Astrocyte of the cerebellum (primary cell): ENCODE measurements around the gene ZDHHC21.
A peak's percentile ranks its signal among the peaks of the same experiment; 100 is the strongest.

Experiments used
- DNase-seq: peaks from one replicate; pipeline ENCODE4 v3.0.0-alpha.2; 2011; ENCODE audit warnings: low read depth
- H3K4me3 ChIP-seq: 2 replicates; pipeline ENCODE4 v1.5.1; 2011; ENCODE audit warnings: mild to moderate bottlenecking, low read depth, low read length, moderate library complexity
- in situ Hi-C: cut with HindIII; loops from 2 replicates; pipeline ENCODE4 v1.10.0; 2017; ENCODE audit warnings: low sequenced_read_pairs
- TF ChIP-seq, protein P1 (sequence below): IDR thresholded peaks from 2 replicates; pipeline ENCODE4 v1.5.1; 2012; ENCODE audit warnings: low read length, low read depth, moderate library complexity, mild to moderate bottlenecking; ENCODE audit errors: missing control alignments

The ZDHHC21 gene

DNA sequence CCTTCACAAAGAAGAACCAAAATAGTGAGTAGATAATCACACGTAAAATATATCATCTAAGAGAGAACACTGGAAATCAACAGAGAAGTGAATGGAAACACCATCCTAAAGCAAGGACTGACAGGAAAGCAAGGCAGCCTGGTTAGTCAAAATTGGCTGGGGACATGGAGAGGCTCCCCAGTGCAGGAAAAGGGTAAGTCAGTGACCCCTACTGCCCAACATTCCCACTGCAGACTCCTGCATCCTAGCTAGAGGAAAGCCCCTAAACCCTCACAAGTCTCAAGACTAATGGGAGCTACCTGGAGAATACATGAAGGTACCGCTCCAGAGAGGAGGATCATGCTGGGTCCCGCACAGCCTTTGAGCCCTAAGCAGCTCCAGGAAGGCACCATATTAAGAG, 60.1 kb downstream of the ZDHHC21 start:
- in situ Hi-C loops, result loop anchor here (25.0 kb wide), 1 partner anchor 146 kb away; no protein-coding TSS in a partner anchor
- TF ChIP-seq, protein P1, sequence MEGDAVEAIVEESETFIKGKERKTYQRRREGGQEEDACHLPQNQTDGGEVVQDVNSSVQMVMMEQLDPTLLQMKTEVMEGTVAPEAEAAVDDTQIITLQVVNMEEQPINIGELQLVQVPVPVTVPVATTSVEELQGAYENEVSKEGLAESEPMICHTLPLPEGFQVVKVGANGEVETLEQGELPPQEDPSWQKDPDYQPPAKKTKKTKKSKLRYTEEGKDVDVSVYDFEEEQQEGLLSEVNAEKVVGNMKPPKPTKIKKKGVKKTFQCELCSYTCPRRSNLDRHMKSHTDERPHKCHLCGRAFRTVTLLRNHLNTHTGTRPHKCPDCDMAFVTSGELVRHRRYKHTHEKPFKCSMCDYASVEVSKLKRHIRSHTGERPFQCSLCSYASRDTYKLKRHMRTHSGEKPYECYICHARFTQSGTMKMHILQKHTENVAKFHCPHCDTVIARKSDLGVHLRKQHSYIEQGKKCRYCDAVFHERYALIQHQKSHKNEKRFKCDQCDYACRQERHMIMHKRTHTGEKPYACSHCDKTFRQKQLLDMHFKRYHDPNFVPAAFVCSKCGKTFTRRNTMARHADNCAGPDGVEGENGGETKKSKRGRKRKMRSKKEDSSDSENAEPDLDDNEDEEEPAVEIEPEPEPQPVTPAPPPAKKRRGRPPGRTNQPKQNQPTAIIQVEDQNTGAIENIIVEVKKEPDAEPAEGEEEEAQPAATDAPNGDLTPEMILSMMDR, result no peak
- H3K4me3 ChIP-seq, result no peak overlapping the region
- no peak for DNase-seq

DNA sequence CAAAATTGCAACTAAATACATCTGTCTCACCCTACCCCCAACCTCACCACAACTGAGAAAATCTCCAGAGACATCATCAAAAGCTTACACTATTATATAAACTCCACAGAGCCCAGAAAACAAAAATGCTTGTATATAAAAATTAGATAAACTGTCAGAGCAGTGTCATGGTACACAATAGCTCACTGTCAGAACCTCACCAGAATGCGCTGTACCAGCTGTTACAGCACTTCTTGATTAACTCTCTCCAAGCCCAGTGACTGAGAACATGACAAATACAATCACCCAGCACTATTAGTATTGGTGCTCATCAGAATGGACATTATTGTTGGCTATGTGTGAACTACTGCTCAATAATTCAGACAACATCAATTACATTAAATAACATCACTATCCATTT, 65.7 kb downstream of the ZDHHC21 start:
- in situ Hi-C loops, result loop anchor here (25.0 kb wide), 1 partner anchor 140 kb away; no protein-coding TSS in a partner anchor

DNA sequence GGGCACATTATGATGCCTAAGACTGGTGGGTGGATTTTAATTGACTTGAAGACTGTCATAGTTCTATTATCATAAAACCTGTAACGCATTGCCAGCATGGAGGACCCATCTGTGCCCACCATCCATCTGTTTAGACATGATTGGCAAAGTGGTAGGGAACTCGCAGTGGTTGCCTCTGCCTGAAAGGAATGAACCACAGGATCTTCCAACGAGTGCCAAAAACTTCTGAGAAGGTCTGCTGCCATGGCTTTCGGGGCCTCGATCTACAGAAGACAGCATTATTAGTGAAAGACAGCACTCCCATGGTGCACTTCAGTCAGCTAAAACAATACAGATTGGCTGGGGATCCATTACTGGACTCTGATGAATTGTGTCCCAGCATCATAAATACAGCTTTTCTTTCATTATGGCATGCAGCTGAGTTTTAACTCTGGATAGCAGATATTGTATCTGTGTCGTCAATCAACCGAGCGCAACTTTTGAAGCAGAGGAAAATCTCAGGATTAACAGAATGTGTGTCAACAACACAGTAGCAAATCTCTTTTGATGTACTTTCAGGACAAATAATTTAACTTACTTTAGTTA, 74.3 kb downstream of the ZDHHC21 start:
- TF ChIP-seq, protein P1, result no peak
- no peak overlapping the region for H3K4me3 ChIP-seq
- in situ Hi-C loops, result no loop called here
- no peak for DNase-seq

More for the DNA sequence above, 65.7 kb downstream of the ZDHHC21 start:
- DNase-seq, result no peak
- TF ChIP-seq, protein P1, result no peak
- no peak overlapping the region for H3K4me3 ChIP-seq

DNA sequence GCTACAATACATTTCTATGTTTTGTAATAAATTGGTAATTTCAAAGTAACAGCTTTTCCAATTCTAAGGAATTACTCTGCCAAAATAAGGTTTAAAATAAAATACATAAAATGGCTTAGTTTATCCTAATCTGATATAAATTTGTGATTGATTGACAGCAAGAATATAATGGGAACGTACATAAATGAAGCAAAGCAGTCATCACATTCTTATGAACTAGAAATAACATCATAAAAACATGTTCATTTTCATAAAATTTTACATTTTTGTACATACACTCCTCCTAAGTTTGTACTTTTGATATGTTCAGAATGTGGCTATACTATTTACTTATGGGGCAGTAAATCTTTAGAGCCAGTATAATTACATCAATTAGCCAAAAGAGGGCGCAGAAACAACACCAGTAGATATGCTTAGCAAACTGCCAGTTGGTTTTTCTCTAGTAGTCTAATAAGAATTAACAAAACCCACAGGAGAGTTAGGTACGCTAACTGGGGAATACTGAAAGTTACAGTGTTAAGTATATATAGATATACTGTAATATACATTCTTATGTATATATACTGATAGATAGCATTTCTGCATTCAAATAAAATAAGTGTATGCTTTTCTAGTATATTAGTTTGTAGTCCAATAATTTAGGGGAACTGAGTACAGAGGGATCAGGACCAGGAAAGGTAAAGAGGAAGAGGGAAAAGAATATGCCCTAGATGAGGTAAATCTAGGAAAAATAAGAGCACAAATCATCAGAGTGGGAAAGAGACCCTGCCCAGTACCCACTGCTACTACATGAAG, 76.8 kb downstream of the ZDHHC21 start:
- in situ Hi-C loops, result no loop called here

DNA sequence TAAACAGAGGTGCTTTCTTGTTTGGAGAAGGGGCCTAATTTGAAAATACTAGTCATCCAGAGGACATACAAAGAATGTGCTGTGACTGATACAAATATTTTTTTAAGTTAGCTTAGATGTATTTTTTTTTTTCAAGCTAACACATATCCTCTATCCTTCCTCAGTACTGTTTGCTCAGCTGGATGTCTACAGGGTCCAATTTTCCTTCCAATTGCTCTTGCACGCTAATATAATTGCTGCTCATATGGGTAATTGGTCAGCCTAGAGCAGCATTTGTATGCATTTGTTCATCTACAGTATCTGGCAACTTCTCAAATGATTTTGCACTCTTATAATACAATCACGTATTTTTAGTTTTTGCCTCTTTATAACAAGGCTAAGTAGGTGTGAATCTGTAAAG, 84.7 kb downstream of the ZDHHC21 start:
- TF ChIP-seq, protein P1, result no peak
- in situ Hi-C loops, result no loop called here
- no peak overlapping the region for H3K4me3 ChIP-seq
- no peak for DNase-seq

More for the DNA sequence above, 76.8 kb downstream of the ZDHHC21 start:
- H3K4me3 ChIP-seq, result no peak overlapping the region
- TF ChIP-seq, protein P1, result peak; percentile 67
- DNase-seq, result peak; percentile 67

DNA sequence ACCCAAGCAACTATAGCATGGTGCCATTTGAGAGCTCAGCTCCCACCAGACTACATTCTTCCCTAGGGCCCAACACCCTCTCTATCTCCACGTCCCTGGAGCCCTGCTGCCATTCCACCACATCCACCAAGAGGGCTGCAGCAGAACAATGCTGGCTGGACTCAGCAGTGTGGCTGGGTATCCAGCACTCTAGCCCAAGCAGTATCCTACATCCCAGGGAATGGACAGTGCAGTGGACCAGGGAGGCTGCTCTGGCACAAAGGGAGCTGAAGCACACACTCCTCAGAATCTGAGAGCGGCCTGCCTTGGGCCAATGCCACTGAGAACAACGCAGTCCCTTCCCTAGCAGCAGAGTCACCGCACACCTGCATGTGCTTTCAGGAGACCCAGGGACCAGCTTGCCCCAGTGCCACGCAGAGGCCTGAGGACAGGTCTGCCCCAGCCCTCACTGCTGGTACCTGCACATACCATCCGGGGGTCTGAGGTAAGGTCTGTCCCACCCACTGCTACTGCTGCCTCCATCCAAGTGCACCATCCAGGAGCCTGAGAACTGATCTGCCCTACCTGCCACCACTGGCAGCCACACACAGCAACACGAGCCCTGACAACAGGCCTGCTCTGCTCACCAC, 95.9 kb downstream of the ZDHHC21 start:
- in situ Hi-C loops, result no loop called here
- no peak overlapping the region for H3K4me3 ChIP-seq
- DNase-seq, result no peak
- TF ChIP-seq, protein P1, result no peak
